GM21723 (cell line): ENCODE results near the gene BBS9.

Experiments
- ATAC-seq: cut with Tn5 transposase; IDR thresholded peaks from one replicate; pipeline ENCODE4 v1.9.1; 2021; ENCODE audit warnings: mild to moderate bottlenecking, moderate library complexity; ENCODE audit not compliant: unreplicated experiment

The BBS9 gene

GRCh38 chr7:33636359-33636758 is 507.0 kb downstream of the BBS9 start:
- no peak for ATAC-seq

GRCh38 chr7:33639552-33640197 is 510.3 kb downstream of the BBS9 start:
- no peak for ATAC-seq

DNA sequence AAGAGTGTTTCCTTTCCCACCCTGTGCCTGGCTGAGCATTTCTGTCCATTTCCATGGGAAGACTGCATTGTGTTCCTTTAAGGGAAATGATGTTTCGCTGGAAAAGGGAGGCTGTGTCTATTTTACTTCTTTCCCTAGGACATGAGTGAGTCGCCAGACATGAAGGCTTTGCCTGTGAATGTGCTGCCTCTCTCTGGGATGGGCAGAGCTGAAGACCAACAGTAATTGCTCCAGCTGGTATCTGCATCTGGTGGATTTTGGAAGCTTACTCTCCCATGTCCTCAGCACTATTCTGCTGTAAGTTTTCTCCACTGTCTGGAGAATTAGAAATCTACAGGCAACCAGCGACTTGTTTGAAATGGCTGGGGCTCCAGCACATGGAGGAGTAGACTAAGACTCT is 511.4 kb downstream of the BBS9 start:
- no peak for ATAC-seq

DNA sequence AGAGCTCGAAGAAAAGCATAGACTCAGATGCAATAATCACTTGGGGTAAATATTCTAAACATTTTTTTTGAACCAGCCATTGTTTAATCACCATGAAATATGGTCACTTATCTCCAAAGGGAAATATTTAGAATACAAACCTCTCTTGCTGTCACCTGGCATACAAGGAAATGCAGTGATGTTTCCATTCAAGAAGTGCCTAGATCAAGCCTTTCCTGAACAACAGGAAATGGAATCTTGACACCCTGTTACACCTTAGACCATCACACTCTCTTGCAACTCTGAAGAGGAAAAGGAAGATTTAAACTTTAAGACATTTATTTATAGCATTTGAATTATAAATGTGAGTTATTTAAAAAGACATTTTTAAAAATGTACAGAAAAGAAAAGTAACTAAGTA is 512.9 kb downstream of the BBS9 start:
- no peak for ATAC-seq

- ATAC-seq = no peak
Measured at GRCh38 chr7:33643530-33643929, 514.2 kb downstream of the BBS9 start.

DNA sequence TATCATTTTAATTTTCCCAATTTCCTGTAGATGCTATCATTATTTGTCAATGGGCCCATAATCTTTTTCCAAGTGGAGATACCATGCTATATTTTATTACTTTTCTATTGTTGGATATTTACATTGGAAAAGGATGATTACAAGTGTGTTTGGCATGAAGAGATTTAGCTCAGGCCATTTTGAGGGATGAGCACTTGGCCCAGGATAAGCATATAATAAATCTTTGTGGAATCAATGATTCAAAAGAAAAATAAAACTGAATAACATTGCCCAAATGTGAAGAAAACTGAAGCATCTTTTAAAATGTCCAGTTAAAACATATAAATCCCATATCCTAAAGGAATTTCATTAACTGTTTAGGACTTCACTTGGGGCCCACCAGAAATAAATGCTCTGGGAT is 515.1 kb downstream of the BBS9 start:
- ATAC-seq = no peak

DNA sequence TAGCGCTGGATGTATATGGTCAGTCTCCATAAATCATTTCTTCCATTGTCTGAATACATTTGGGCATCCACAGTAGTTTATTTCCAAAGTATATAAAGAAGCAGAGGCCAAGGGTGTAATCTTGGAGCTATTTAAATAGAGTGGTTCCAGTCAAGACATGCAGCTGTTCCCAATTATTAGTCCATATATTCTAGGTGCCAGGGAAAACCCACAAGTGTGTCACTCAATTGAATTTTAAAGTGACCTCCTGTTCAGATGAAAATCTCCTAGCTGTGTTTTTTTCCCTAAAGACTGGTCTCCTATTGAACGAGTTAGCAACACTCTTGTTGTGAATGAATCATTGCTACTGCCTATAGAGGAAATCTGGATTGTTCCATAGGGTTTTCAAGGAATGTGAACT is 515.7 kb downstream of the BBS9 start:
- no peak for ATAC-seq

DNA sequence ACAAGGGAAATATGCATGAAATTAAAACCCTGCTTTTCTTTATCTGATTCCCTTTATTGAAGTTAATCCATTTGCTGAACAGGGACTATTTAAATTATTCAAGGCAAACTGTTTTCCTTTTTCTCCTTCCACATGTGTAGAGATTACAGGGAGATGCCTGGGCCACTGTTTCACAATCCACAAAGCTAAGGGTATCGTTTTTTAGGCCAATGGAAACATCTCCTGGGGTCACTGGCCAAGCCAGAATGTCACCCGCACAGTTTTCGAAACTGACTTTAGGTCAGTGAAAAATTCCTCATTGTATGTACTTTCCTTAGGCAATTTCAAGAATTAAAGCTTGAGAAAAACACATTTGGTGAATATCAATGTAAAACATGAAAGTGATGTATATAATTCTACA is 516.8 kb downstream of the BBS9 start:
- no peak for ATAC-seq

DNA sequence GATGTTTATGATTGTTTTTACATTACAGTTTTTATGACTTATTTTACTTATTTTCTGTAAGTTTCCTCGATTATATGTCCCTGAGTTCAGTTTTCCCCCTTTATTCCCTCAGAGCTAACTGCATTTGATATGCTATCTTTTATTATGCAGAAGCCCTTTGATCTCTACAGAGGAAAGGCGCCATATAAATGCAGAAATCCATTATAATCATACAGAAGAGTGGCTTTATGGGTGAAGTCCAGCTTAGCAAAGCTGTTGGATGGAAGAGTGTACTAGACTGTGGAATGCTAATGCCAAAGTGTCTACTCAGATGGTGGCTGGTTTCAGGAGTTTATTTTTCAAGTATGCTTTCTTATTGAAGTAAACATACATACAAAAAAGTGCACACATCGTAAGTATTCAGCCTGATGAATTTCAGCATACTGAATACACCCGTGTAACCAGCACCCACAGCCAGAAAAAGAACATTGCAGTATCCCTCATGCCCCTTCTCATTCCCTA is 517.6 kb downstream of the BBS9 start:
- no peak for ATAC-seq

- no peak for ATAC-seq
Measured at GRCh38 chr7:33649476-33650441, 520.4 kb downstream of the BBS9 start.

DNA sequence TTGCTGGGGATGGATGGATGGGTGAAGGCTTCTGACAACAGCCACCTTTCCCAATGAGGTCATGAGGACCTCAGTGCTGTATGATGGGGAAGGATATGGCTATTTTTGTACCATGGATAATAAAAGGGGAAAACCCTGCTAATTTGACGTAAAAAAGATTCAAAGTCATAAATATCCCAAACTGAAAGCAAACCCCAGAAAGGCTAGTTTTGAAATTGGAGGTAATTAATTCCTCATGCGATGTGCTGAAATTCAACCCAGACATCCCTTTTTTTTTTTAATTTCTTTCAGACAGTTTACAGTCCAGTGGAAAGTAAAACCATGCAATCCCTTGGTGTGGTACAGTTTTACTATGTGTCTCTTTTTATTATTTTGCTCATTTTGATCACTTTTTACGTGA is 521.5 kb downstream of the BBS9 start:
- no peak for ATAC-seq

DNA sequence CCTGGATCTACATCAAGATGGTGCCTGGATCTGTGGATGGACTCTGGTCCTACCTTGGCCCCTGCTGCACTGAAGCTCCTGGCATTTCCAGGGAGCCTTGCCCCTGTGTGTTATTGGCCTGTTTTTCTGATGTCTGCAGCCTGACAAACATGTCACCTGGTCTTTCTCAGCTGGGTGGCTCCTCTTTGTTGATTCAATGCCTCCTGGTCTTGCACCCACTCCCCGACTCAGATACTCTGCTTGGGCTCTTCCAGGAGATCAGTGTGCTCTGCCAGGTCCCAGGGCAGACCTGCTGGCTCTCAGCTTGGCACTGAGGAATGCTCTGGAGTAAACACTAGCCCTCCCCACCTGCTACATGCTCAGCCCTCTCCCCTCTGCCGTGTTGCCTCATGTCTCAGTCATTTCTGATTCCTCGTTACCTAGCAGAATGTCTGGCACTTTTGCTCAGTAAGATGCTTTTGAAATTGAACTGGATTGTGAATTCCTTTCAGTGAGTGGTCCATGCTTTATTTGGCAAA is 522.7 kb downstream of the BBS9 start:
- ATAC-seq = no peak

GRCh38 chr7:33654676-33655075 is 525.3 kb downstream of the BBS9 start:
- ATAC-seq = no peak
